ENCODE measurements around the gene POPDC2.
"Not testable (repeated sequence)": the region's sequence is repeated elsewhere in the genome, so short reads cannot be mapped to it uniquely, and the experiment has no call there.

The POPDC2 gene

GRCh38 chr3:119611664-119612063 is 48.7 kb downstream of the POPDC2 start:
- no peak for DNase-seq

DNA sequence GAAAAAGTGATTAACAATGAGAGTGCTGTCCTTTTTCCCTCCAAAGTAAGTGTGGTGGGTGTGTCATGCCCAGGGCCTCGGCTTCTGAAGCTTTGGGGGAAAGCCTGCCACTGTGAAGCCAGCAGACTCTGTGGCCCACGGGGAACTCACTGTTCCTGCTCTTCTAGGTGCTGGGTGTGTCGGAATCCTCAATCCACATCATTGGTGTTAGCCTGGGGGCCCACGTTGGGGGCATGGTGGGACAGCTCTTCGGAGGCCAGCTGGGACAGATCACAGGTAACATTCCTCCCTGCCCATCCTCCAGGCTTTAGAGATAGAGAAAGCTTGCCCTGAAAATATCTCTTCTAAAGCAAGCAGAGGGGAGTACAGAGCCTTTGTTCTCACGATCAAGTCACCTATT is 51.1 kb downstream of the POPDC2 start:
- no peak for DNase-seq

DNA sequence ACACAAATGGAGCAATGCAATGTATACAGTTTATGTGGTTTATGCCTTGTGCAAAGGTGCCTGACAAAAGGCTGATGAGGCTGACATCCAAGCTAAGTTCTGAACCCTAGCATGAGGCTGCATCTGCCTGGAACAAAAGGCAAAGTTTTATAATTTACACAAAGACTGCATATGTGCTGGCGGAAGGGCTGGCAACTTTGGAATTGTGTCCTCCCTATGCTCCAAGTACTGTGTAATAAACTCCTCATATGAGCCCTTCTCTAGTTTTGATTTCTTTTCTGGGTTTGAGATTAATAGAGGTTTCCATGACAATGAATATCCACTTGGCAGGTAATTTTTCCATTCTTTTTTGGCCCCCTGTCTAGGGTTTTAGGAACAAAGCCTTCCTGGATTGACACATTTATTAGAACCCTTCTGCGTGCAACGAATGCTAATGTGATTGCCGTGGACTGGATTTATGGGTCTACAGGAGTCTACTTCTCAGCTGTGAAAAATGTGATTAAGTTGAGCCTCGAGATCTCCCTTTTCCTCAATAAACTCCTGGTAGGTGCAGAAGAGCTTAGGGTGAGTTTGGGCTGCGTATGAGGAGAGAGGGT is 51.9 kb downstream of the POPDC2 start:
- DNase-seq: no peak

- no peak for DNase-seq
These were observed 55.5 kb downstream of the POPDC2 start for GRCh38 chr3:119604878-119605277.

GRCh38 chr3:119602676-119603075 is 57.7 kb downstream of the POPDC2 start:
- DNase-seq: no peak

DNA sequence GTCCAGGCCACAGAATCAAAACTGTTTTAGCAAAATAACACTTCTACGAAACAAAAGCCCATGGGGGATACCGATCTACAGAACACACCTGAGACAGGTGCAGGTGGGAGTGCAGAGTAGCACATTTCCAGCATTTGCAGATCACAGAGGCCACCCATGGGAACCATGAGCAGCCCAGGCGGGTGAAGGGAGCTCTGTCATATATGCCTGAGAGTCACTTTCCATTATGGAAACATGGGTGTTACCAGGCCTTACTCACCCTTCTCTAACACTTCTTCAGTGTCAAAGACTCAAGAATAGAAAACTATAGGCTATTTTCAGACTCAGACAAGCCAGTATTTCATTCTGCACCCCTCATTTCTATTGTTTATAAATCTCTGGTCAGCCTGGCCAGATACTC is 59.2 kb downstream of the POPDC2 start:
- no peak for DNase-seq

DNA sequence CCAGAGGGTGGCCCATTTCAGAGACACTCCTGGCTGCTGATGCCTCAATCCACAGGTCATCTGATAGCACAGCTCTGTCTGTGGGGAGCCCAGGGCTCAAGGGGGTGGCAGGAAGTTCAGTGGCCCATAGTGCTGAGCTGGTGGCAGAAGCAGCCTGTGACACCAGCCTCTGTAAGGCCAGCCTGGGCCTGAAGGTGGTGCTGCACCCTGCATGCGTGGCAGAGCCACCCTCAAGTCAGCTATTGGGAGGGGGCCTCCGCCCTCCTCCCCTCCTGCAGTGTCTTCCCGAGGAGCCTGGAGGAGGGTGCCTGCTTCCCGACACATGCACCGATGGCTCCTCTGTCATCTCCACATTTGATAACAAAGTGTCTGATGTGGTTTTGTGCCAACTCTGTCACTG is 59.7 kb downstream of the POPDC2 start:
- no peak for DNase-seq

- no peak for DNase-seq
These were observed 60.7 kb downstream of the POPDC2 start for GRCh38 chr3:119599558-119600174.

GRCh38 chr3:119598410-119599098 is 61.8 kb downstream of the POPDC2 start:
- DNase-seq: no peak

DNA sequence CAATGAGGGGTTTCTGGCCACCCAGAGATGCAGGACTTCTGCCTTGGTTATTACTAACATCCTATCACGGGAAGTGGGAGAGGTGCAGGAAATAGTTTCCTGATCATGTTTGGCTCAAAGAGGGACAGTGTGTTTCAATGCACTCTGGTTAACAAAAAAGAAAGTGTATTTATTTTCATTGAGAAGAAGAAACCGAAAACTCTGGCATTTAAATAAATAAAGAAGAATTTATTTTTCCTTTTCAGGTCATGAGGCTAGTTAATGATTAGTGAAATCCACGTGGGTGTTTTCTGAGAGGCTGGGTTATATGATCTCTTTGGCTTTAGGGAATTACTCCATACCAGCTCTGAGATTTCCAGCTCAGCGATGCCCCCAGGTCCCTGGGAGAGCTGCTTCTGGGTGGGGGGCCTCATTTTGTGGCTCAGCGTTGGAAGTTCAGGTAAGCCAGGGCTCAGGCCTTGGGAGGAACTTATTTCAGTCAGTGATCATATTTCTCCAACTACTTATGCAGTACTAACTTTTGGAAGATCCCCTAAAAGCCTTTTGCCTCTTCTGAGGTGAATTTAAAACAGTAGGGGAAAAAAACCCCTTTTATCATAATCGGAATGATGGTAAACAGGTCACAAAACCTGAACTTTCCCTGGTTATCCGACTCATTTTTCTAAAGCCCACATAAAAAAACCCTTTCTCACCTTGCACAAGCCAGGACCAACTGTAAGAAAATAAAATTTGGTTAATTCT is 62.7 kb downstream of the POPDC2 start, which contains the start of gene PLA1A:
TSS of gene PLA1A (plus strand) at position 338 of the 741 bp plus-strand sequence. CDS start at position 367, 29 bp downstream.
- no peak for DNase-seq

- no peak for DNase-seq
These were observed 64.0 kb downstream of the POPDC2 start for GRCh38 chr3:119596398-119596797.

- no peak for DNase-seq
These were observed 64.6 kb downstream of the POPDC2 start for GRCh38 chr3:119595639-119596334.

DNA sequence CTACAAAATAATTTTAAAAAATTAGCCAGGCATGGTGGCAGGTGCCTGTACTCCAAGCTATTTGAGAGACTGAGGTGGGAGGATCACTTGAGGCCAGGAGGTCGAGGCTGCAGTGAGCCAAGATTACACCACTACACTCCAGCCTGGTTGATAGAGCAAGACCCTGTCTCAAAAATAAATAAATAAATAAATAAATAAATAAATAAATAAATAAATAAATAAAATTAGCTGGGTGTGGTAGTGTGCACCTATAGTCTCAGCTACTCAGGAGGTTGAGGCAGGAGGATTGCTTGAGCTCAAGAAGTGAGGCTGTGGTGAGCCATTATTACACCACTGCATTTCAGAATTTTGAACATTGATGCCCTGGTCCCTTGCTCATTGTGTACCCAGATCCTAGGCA is 65.5 kb downstream of the POPDC2 start:
- DNase-seq: not testable (repeated sequence)

DNA sequence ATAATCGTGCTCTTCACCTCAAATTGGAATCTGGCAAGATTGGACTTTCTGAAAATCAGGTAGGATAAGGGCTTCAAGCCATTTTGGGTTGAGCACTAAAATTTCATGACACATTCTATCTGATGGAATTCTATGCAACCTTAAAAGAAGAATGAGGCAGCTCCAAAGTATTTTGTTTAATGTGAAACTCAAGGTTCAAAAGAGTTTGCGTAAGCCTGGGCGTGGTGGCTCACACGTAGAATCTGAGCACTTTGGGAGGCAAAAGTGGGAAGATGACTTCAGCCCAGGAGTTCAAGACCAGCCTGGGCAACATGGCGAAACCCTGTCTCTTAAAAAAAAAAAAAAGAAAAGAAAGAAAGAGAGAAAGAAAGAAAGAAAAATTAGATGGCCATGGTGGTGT is 66.3 kb downstream of the POPDC2 start:
- DNase-seq: no peak

DNA sequence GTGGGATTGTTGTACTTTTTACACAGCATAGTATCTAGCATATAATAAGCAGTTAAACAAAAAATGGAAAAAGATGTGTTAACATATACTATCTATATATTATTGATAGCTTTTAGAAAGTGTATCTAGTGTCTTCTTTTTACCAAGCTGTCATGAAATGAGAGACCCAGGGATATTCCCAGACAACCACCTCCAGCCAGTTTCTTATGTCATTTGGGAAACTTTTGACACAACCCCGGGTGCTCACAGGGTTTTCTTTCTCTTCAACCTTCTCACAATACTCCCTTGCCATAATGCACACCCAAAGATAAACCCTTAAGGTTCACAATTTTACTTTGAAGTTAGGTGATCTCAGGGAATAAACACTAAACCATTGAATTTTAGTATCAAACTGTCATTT is 67.5 kb downstream of the POPDC2 start:
- DNase-seq: no peak
